WTC11 (cell line): Measurements from ENCODE around the gene ADAD2. TPM values are rescaled to one million over a fixed set of nuclear protein-coding genes. Genes with fewer than 3 reads are reported as not detected.

ENCODE experiments used
- ATAC-seq: fragments of 200-7000 bp; cut with Tn5 transposase; 2 replicates; pipeline ENCODE4 v1.10.0; 2021; ENCODE audit warnings: mild to moderate bottlenecking, moderate library complexity
- CTCF ChIA-PET: fragments of 300-600 bp; sonication (Branson Sonifier 250); formaldehyde crosslinking; loops from one replicate; lab custom pipeline; 2021; ENCODE audit warnings: antibody characterized with exemption; lab: Charles Lee
- POLR2A ChIA-PET: fragments of 350-600 bp; sonication (Branson Sonifier 250); formaldehyde crosslinking; loops from one replicate; lab custom pipeline; 2021; ENCODE audit warnings: antibody characterized with exemption; lab: Charles Lee
- DNase-seq: peaks from one replicate; pipeline ENCODE4 v3.0.0; 2021; ENCODE audit warnings: low spot score
- H3K27ac Mint-ChIP-seq: 2 replicates; pipeline ENCODE4 v1.8.0; 2021; ENCODE audit warnings: mixed read lengths
- H3K27me3 Mint-ChIP-seq: 2 replicates; pipeline ENCODE4 v1.8.0; 2021; ENCODE audit warnings: low read depth, mild to moderate bottlenecking, moderate library complexity, mixed read lengths
- H3K36me3 Mint-ChIP-seq: 2 replicates; pipeline ENCODE4 v1.8.0; 2021; ENCODE audit warnings: mixed read lengths
- H3K4me1 Mint-ChIP-seq: 2 replicates; pipeline ENCODE4 v1.8.0; 2022; ENCODE audit warnings: mixed read lengths
- H3K4me3 Mint-ChIP-seq: 2 replicates; pipeline ENCODE4 v1.8.0; 2021; ENCODE audit warnings: mild to moderate bottlenecking, moderate library complexity, mixed read lengths
- H3K9me3 Mint-ChIP-seq: 2 replicates; pipeline ENCODE4 v1.8.0; 2021; ENCODE audit warnings: mixed read lengths
- ATF1 ChIP-seq: sonication (generic); formaldehyde crosslinking; IDR thresholded peaks from 2 replicates; pipeline ENCODE4 v1.8.1; 2023; ENCODE audit warnings: mild to moderate bottlenecking, moderate library complexity, missing genetic modification reagents
- GTF2I ChIP-seq: fragments of 250-450 bp; sonication (Bioruptor Pico); conservative IDR thresholded peaks from 2 replicates; pipeline ENCODE4 v1.4.0; 2021; ENCODE audit warnings: mild to moderate bottlenecking
- HMGA2 ChIP-seq: fragments of 250-450 bp; sonication (Bioruptor Pico); IDR thresholded peaks from 2 replicates; pipeline ENCODE4 v1.4.0; 2021; ENCODE audit warnings: mild to moderate bottlenecking, moderate library complexity
- IRF2 ChIP-seq: sonication (generic); formaldehyde crosslinking; IDR thresholded peaks from 2 replicates; pipeline ENCODE4 v1.8.0; 2022; ENCODE audit warnings: low read depth, missing genetic modification reagents, borderline replicate concordance
- MXD4 ChIP-seq: fragments of 250-450 bp; sonication (Bioruptor Pico); IDR thresholded peaks from 2 replicates; pipeline ENCODE4 v1.8.0; 2021; ENCODE audit warnings: mild to moderate bottlenecking, moderate library complexity, borderline replicate concordance
- MYBL2 ChIP-seq: sonication (generic); formaldehyde crosslinking; IDR thresholded peaks from 2 replicates; pipeline ENCODE4 v1.8.1; 2023; ENCODE audit warnings: mild to moderate bottlenecking, moderate library complexity, missing genetic modification reagents
- NFATC4 ChIP-seq: fragments of 250-450 bp; sonication (Bioruptor Pico); IDR thresholded peaks from 2 replicates; pipeline ENCODE4 v1.9.0; 2021; ENCODE audit warnings: mild to moderate bottlenecking
- NR2C2 ChIP-seq: sonication (generic); formaldehyde crosslinking; IDR thresholded peaks from 2 replicates; pipeline ENCODE4 v1.8.0; 2022; ENCODE audit warnings: mild to moderate bottlenecking, missing genetic modification reagents
- RELA ChIP-seq: sonication (generic); formaldehyde crosslinking; IDR thresholded peaks from 2 replicates; pipeline ENCODE4 v1.8.1; 2022; ENCODE audit warnings: missing genetic modification reagents, mild to moderate bottlenecking, borderline replicate concordance
- SOX15 ChIP-seq: fragments of 250-450 bp; sonication (Bioruptor Pico); IDR thresholded peaks from 2 replicates; pipeline ENCODE4 v1.9.0; 2021; ENCODE audit warnings: mild to moderate bottlenecking
- TEAD1 ChIP-seq: sonication (generic); formaldehyde crosslinking; IDR thresholded peaks from 2 replicates; pipeline ENCODE4 v1.8.0; 2022; ENCODE audit warnings: mild to moderate bottlenecking, missing genetic modification reagents
- ZBTB43 ChIP-seq: sonication (generic); formaldehyde crosslinking; IDR thresholded peaks from 2 replicates; pipeline ENCODE4 v1.8.1; 2023; ENCODE audit warnings: mild to moderate bottlenecking, missing genetic modification reagents
- ZMAT4 ChIP-seq: fragments of 250-450 bp; sonication (Bioruptor Pico); IDR thresholded peaks from 2 replicates; pipeline ENCODE4 v1.9.0; 2021; ENCODE audit warnings: mild to moderate bottlenecking
- ZNF121 ChIP-seq: sonication (generic); formaldehyde crosslinking; IDR thresholded peaks from 2 replicates; pipeline ENCODE4 v1.8.0; 2023; ENCODE audit warnings: missing genetic modification reagents
- ZNF396 ChIP-seq: fragments of 250-450 bp; sonication (Bioruptor Pico); IDR thresholded peaks from 2 replicates; pipeline ENCODE4 v1.8.0; 2021; ENCODE audit warnings: mild to moderate bottlenecking, moderate library complexity, borderline replicate concordance
- ZNF425 ChIP-seq: fragments of 250-450 bp; sonication (Bioruptor Pico); conservative IDR thresholded peaks from 2 replicates; pipeline ENCODE4 v1.9.0; 2021; ENCODE audit warnings: mild to moderate bottlenecking
- total RNA-seq: library from RNA; stranded (reverse); gene quantifications from 3 replicates; pipeline ENCODE4 v1.2.3, GENCODE V29; 2021
- TF ChIP-seq, protein P1 (sequence below): sonication (generic); formaldehyde crosslinking; IDR thresholded peaks from 2 replicates; pipeline ENCODE4 v1.8.1; 2022; ENCODE audit warnings: mild to moderate bottlenecking, missing genetic modification reagents, moderate library complexity, borderline replicate concordance
- TF ChIP-seq, protein P2 (sequence below): sonication (generic); formaldehyde crosslinking; IDR thresholded peaks from 2 replicates; pipeline ENCODE4 v1.8.1; 2023; ENCODE audit warnings: mild to moderate bottlenecking, moderate library complexity, missing genetic modification reagents

The ADAD2 gene
- total RNA-seq, 1 experiment from 2014 or later, result 1.6 TPM

DNA sequence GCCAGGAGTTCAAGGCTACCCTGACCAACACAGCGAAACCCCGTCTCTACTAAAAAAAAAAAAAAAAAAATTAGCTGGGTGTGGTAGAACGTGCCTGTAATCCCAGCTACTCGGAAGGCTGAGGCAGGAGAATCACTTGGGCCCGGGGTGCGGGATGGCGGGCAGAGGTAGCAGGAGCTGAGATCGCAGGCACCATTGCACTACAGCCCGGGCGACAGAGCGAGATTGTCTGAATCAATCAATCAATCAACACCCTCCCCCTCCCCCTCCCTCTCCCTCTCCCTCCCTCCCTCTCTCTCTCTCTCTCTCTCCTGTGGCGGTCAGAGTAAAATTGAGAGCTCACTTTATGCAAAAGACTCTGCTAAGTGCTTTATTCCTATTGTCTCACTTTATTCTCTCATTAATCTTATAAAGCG lies 47.2 kb upstream of the ADAD2 start:
- H3K36me3 Mint-ChIP-seq, result 0 out of 2 replicates have a peak, but pooled peaks cover 6% of the 10 kb centered on the region
- peaks cover 24% of the 10 kb centered on the region for H3K4me1 Mint-ChIP-seq
- H3K4me3 Mint-ChIP-seq, result peak overlapping the region; percentile 98
- H3K9me3 Mint-ChIP-seq, result 0 out of 2 replicates have a peak, but pooled peaks cover 6% of the 10 kb centered on the region
- POLR2A ChIA-PET, result interaction anchor here (1.0 kb wide), 1 partner anchor 27 kb away, joined by 3 read pairs; the partner anchor contains the start of gene MBTPS1
- ATAC-seq (no peak), DNase-seq (no peak)
- CTCF ChIA-PET, result interaction anchor here (0.6 to 3.0 kb wide), 7 partner anchors 17 to 164 kb away, joined by 3 to 19 read pairs (median 4); partner anchors contain the start of genes MBTPS1 and TAF1C
- H3K27me3 Mint-ChIP-seq, result peaks cover 13% of the 10 kb centered on the region
- H3K27ac Mint-ChIP-seq, result peak overlapping the region; percentile 92
- TF ChIP-seq NFATC4 (CRISPR knock-in tag) (no peak), ATF1 (CRISPR knock-in tag) (no peak), ZNF396 (CRISPR knock-in tag) (no peak), MXD4 (CRISPR knock-in tag) (no peak), TEAD1 (CRISPR knock-in tag) (no peak), HMGA2 (CRISPR knock-in tag) (no peak), GTF2I (CRISPR knock-in tag) (no peak), SOX15 (CRISPR knock-in tag) (no peak), ZNF121 (CRISPR knock-in tag) (no peak), NR2C2 (CRISPR knock-in tag) (no peak), ZBTB43 (CRISPR knock-in tag) (no peak), ZNF425 (CRISPR knock-in tag) (no peak), RELA (CRISPR knock-in tag) (no peak)
- TF ChIP-seq, protein P1, sequence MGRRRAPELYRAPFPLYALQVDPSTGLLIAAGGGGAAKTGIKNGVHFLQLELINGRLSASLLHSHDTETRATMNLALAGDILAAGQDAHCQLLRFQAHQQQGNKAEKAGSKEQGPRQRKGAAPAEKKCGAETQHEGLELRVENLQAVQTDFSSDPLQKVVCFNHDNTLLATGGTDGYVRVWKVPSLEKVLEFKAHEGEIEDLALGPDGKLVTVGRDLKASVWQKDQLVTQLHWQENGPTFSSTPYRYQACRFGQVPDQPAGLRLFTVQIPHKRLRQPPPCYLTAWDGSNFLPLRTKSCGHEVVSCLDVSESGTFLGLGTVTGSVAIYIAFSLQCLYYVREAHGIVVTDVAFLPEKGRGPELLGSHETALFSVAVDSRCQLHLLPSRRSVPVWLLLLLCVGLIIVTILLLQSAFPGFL (CRISPR knock-in tag), result no peak

DNA sequence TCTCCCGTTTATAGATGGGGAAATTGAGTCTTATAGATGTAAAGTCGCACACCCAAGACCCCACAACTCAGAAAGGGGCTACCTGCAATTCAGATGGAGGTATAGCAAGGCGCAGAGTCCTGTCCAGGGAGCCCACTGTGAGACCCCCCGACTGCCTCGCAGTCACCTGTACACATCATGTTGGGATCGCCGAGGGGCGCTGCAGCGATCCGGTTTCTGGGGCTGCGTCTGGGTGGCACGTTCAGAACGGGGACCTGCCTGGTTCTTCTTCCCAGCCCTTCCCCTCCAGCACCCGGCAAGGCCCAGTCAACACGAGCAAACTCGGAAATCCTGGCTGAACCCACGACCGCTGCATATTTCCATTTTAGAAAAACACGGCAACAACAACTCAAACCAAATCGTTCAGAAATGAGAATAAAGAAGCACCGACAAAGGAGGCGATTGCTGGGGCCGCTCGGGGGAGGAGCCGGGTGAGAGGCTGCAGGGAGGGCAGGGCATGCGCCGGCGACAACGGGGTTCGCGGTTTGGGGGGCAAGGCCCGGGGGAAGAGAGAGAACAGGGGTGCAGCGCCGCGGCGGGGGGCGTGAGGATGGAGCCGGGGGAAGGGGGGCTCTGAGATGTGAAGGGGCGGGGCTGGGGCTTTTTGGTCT lies 46.6 kb upstream of the ADAD2 start:
- H3K9me3 Mint-ChIP-seq, result 0 out of 2 replicates have a peak, but pooled peaks cover 6% of the 10 kb centered on the region
- 0 out of 2 replicates have a peak, but pooled peaks cover 6% of the 10 kb centered on the region for H3K36me3 Mint-ChIP-seq
- TF ChIP-seq ZMAT4 (CRISPR knock-in tag) (no peak), IRF2 (CRISPR knock-in tag) (no peak), MYBL2 (CRISPR knock-in tag) (no peak)
- TF ChIP-seq, protein P2, sequence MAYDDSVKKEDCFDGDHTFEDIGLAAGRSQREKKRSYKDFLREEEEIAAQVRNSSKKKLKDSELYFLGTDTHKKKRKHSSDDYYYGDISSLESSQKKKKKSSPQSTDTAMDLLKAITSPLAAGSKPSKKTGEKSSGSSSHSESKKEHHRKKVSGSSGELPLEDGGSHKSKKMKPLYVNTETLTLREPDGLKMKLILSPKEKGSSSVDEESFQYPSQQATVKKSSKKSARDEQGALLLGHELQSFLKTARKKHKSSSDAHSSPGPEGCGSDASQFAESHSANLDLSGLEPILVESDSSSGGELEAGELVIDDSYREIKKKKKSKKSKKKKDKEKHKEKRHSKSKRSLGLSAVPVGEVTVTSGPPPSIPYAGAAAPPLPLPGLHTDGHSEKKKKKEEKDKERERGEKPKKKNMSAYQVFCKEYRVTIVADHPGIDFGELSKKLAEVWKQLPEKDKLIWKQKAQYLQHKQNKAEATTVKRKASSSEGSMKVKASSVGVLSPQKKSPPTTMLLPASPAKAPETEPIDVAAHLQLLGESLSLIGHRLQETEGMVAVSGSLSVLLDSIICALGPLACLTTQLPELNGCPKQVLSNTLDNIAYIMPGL (CRISPR knock-in tag), result no peak
- H3K27ac Mint-ChIP-seq, result peak overlapping the region; percentile 92
- CTCF ChIA-PET, result interaction anchor here (0.6 to 3.0 kb wide), 11 partner anchors 17 to 163 kb away, joined by 3 to 19 read pairs (median 4); partner anchors contain the start of genes MBTPS1 and TAF1C
- H3K4me3 Mint-ChIP-seq, result peak overlapping the region; percentile 98
- ATAC-seq (peak; percentile 6), DNase-seq (peak; percentile 41)
- peaks cover 19% of the 10 kb centered on the region for H3K4me1 Mint-ChIP-seq
- POLR2A ChIA-PET, result interaction anchor here (1.0 to 1.8 kb wide), 2 partner anchors 28 kb away, joined by 3 to 7 read pairs; partner anchors contain the start of gene MBTPS1
- H3K27me3 Mint-ChIP-seq, result peaks cover 13% of the 10 kb centered on the region
